Cerebellar cortex (tissue), 1 donor: ENCODE data around the gene PIGM.

Experiments
- DNase-seq: peaks from one replicate; pipeline ENCODE4 v3.0.0-alpha.2; 2015; ENCODE audit warnings: low spot score

PIGM gene

GRCh38 chr1:159988006-159988405 is 43.8 kb downstream of the PIGM start:
- DNase-seq: no peak

DNA sequence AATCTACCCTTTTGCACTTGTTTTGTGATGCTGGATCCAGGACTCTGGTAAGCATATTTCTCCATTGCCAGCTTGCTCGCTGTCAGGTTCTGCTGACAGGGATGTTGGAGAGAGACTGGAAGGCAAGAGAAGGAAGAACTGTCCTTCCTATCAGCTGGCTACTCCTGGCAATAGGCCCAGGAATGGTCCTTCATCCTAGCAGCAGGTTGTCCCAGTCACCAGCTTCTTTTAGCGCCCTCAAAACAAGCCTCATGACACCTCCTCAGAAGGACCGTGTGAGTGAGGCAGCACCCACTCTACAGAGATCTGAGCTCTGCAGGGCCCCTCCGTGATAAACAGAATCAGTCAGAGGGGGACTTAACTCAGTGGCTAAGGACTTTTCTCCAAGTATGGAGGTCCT is 44.6 kb downstream of the PIGM start:
- DNase-seq: no peak

- DNase-seq: no peak
Observed at GRCh38 chr1:159986531-159986930, 45.3 kb downstream of the PIGM start.

DNA sequence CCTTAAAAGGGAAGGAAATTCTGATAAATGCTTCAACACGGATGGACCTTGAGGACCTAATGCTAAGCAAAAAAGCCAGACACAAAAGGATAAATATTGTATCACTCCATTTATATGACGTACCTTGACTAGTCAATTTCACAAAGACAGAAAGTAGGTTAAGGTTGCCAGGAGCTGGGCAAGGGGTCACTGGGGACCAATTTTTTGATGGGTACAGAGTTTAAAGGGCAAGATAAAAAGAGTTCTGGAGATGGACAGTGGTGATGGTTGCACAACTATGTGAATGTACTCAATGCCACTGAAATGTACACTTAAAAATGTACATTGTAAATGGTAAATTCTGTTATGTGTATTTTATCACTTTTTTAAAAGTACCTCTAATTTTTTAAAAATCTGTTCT is 45.7 kb downstream of the PIGM start:
- DNase-seq: no peak

- DNase-seq: no peak
Observed at GRCh38 chr1:159985473-159985872, 46.3 kb downstream of the PIGM start.

DNA sequence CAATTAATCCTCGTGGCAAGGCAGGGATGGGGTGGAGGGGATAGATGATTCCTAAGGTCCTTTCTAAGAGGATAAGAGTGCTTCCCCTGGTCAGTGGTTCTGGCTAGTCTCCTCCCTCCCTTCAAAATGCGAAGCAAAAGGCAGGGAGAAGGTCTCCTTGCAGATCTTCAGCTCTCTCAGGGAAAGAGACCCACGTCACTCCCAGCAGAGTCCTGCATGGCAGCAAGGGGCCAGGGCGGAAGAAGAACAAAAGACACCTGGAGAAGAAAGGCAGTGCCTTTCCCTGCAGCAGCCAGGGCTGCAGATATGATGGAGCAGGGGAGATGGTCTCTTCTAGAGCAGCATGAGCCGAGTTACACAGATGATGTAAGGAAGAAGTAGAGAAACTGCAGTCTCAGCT is 48.1 kb downstream of the PIGM start:
- no peak for DNase-seq

- DNase-seq: no peak
Observed at GRCh38 chr1:159982280-159982679, 49.5 kb downstream of the PIGM start.

GRCh38 chr1:159981351-159982055 is 50.3 kb downstream of the PIGM start:
- DNase-seq: no peak

GRCh38 chr1:159980786-159981185 is 51.0 kb downstream of the PIGM start:
- no peak for DNase-seq

- no peak for DNase-seq
Observed at GRCh38 chr1:159980076-159980475, 51.7 kb downstream of the PIGM start.

- DNase-seq: no peak
Observed at GRCh38 chr1:159979257-159979656, 52.5 kb downstream of the PIGM start.

DNA sequence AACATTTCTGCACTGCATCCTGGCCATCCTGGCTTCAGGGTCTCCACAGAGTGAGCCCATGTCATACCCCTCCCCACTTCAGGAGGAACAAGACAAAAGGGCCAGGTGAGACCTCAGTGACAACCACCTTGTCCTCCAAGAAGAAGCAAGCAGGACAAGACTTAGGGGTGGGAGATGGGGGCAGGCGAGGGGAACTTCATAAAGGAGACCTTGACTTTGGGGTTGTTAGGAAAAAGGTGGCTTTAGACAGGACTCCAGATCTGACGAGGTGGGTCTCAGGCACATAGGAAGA is 53.7 kb downstream of the PIGM start:
- no peak for DNase-seq

GRCh38 chr1:159977364-159978106 is 54.3 kb downstream of the PIGM start:
- no peak for DNase-seq
